Calu3 (cell line): ENCODE measurements around the gene OSBPL3. TPM values are rescaled to one million over a fixed set of nuclear protein-coding genes. Genes with fewer than 3 reads are reported as not detected.

ENCODE experiments used
- BruUV-seq: library from RNA; stranded (reverse); fragments of 400-500 nt; replicated peaks from 2 replicates; lab custom pipeline; 2021; lab: Mats Ljungman, UMichigan
- CTCF ChIA-PET: fragments of 300-600 bp; sonication (Branson Sonifier 250); formaldehyde crosslinking; loops from one replicate; lab custom pipeline; 2022; ENCODE audit warnings: antibody characterized with exemption; lab: Charles Lee
- DNase-seq: peaks from one replicate; pipeline ENCODE4 v3.0.0; 2022
- H3K27ac Mint-ChIP-seq: one replicate; pipeline ENCODE4 v1.8.0; 2022; ENCODE audit warnings: mixed read lengths; ENCODE audit not compliant: unreplicated experiment
- H3K27me3 Mint-ChIP-seq: one replicate; pipeline ENCODE4 v1.8.0; 2022; ENCODE audit warnings: mixed read lengths; ENCODE audit not compliant: unreplicated experiment
- H3K36me3 Mint-ChIP-seq: one replicate; pipeline ENCODE4 v1.8.0; 2022; ENCODE audit warnings: mild to moderate bottlenecking, moderate library complexity, mixed read lengths; ENCODE audit not compliant: insufficient read depth, unreplicated experiment
- H3K4me1 Mint-ChIP-seq: one replicate; pipeline ENCODE4 v1.8.0; 2022; ENCODE audit warnings: mild to moderate bottlenecking, low read depth, mixed read lengths; ENCODE audit not compliant: unreplicated experiment
- H3K4me3 Mint-ChIP-seq: one replicate; pipeline ENCODE4 v1.8.0; 2022; ENCODE audit warnings: mild to moderate bottlenecking, low read depth, moderate library complexity, mixed read lengths; ENCODE audit not compliant: unreplicated experiment
- H3K9me3 Mint-ChIP-seq: one replicate; pipeline ENCODE4 v1.8.0; 2022; ENCODE audit warnings: low read depth, mixed read lengths; ENCODE audit not compliant: unreplicated experiment
- intact Hi-C: fragments of 100-400 bp; cut with micrococcal nuclease; formaldehyde crosslinking; loops from one replicate; pipeline ENCODE4 v1.10.0; 2022; ENCODE audit not compliant: unreplicated experiment
- total RNA-seq: library from RNA; stranded (reverse); gene quantifications from 2 replicates; pipeline ENCODE4 v1.2.3, GENCODE V29; 2022
- TF ChIP-seq, protein P1 (sequence below): fragments of 200-600 bp; IDR thresholded peaks from one replicate; pipeline ENCODE4 v1.8.0; 2022; ENCODE audit warnings: antibody characterized with exemption; ENCODE audit not compliant: unreplicated experiment

The OSBPL3 gene
- total RNA-seq, 1 experiment from 2014 or later, result 136 TPM

DNA sequence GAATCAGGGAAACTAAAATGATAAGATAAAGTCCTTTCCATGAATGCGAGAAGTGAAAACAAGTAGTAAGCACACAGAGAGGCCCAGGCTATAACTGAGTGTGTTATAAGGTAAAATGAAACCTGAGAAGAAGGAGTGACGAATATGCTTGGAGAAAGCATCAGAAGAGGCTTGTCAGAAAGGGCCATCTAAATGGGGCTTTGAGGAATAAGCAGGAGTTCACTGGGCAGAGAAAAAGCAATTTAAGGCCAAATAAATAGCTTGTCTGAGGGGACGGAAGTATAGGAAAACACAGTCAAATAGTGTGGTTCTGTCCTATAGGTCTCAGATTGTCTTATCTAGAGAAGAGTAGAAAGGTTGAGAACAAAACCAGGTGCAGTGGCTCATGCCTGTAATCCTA, 163.1 kb downstream of the OSBPL3 start:
- Mint-ChIP-seq H3K27ac (no peak overlapping the region), H3K9me3 (no peaks in the 10 kb centered on the region)
- intact Hi-C loops, result no loop called here

DNA sequence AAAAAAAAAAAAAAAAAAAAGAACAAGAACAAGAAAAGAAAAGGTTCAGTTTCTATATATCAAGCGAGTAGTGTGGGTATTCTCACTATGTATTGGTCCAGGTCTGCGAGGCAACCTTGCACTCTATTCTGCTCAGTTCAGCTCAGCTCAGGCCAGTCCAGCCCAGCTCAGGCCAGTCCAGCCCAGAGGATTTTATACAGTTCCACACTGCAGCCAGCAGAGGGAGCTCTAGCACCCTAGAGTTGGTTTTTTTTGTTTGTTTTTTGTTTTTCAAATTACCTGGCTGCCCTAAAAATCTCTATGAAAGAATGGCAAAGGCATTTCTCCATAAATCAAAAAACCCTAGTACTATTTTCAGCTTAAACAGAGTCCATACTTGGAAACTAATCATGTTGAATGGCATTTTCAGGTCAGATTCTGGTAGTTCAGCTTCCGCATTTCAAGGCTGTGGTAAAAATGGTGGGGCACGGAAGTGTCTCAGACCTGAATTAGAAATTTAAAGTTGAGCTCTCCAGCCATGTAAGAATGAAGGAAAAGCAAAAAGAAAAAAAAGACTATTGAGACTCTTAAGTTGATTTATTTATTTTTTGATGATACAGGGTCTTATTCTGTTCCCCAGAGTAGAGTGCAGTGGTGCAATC, 167.6 kb downstream of the OSBPL3 start:
- CTCF ChIA-PET, result interaction anchor here (0.5 to 3.1 kb wide), 29 partner anchors 9 to 1214 kb away, joined by 3 to 60 read pairs (median 5); partner anchors contain the start of gene OSBPL3
- intact Hi-C loops, result loop anchor here (1.0 to 5.0 kb wide), 3 partner anchors 65 to 281 kb away; no protein-coding TSS in a partner anchor
- Mint-ChIP-seq H3K27ac (no peak overlapping the region), H3K4me1 (peaks cover 4% of the 10 kb centered on the region), H3K9me3 (no peaks in the 10 kb centered on the region), H3K36me3 (peaks cover 53% of the 10 kb centered on the region), H3K27me3 (no peaks in the 10 kb centered on the region), H3K4me3 (no peak overlapping the region)
- peak; percentile 77 for DNase-seq
- BruUV-seq, result no TSS peak
- TF ChIP-seq, protein P1, sequence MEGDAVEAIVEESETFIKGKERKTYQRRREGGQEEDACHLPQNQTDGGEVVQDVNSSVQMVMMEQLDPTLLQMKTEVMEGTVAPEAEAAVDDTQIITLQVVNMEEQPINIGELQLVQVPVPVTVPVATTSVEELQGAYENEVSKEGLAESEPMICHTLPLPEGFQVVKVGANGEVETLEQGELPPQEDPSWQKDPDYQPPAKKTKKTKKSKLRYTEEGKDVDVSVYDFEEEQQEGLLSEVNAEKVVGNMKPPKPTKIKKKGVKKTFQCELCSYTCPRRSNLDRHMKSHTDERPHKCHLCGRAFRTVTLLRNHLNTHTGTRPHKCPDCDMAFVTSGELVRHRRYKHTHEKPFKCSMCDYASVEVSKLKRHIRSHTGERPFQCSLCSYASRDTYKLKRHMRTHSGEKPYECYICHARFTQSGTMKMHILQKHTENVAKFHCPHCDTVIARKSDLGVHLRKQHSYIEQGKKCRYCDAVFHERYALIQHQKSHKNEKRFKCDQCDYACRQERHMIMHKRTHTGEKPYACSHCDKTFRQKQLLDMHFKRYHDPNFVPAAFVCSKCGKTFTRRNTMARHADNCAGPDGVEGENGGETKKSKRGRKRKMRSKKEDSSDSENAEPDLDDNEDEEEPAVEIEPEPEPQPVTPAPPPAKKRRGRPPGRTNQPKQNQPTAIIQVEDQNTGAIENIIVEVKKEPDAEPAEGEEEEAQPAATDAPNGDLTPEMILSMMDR, result peak; percentile 92

More for the DNA sequence above, 163.1 kb downstream of the OSBPL3 start:
- CTCF ChIA-PET, result no interaction called here
- Mint-ChIP-seq H3K4me3 (no peak overlapping the region), H3K27me3 (no peaks in the 10 kb centered on the region), H3K4me1 (peaks cover 41% of the 10 kb centered on the region), H3K36me3 (peaks cover 79% of the 10 kb centered on the region)
- no TSS peak for BruUV-seq
- TF ChIP-seq, protein P1, result no peak
- no peak for DNase-seq

DNA sequence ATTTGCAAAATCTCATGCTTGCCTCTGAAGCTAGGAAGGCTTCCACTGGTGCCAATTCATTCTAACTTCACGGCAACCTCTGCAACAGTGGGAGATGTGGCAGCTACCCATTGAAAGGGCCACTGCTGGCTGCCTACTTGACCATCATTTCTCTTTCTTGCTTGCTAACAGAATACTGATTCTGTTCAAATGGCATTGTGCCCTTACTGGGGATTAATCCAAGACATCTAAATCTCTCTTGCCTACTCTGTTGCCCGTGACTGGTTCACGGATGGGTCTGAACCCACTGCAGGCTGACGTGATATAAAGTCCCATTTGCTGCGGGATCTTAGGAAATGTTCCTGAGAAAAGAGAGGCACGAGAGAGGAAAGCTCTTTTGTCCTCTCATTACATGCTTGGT, 171.5 kb downstream of the OSBPL3 start:
- CTCF ChIA-PET, result no interaction called here
- Mint-ChIP-seq H3K36me3 (peaks cover 51% of the 10 kb centered on the region), H3K4me3 (no peak overlapping the region), H3K9me3 (no peaks in the 10 kb centered on the region), H3K27me3 (no peaks in the 10 kb centered on the region), H3K4me1 (no peaks in the 10 kb centered on the region), H3K27ac (no peak overlapping the region)
- DNase-seq, result no peak
- no TSS peak for BruUV-seq
- TF ChIP-seq, protein P1, result no peak
- intact Hi-C loops, result no loop called here

DNA sequence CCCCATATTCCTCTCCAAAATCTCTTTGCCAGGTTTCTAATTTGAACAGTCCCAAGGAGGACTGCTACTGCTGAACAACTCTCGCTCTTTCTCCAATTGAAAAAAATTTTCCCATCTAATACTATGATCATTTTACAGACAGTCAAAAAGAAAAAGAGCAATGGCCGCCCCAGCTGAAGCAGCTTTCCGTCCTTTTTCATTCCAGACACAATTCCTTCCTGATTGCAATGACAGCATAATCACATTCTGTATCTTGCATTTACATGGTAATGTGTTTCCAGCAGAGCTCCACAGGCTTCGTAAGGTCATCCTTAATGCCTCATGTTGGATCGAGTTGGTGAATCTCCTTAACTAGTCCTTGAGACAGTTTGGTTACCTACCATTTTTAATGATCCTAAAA, 177.7 kb downstream of the OSBPL3 start:
- intact Hi-C loops, result no loop called here
- BruUV-seq, result no TSS peak
- peaks cover 60% of the 10 kb centered on the region for H3K36me3 Mint-ChIP-seq
- no peaks in the 10 kb centered on the region for H3K9me3 Mint-ChIP-seq
- H3K4me3 Mint-ChIP-seq, result no peak overlapping the region
- H3K4me1 Mint-ChIP-seq, result no peaks in the 10 kb centered on the region
- no peak overlapping the region for H3K27ac Mint-ChIP-seq
- CTCF ChIA-PET, result interaction anchor here (0.6 kb wide), 1 partner anchor 227 kb away, joined by 3 read pairs; no protein-coding TSS in a partner anchor
- DNase-seq, result no peak
- TF ChIP-seq, protein P1, result no peak
- no peaks in the 10 kb centered on the region for H3K27me3 Mint-ChIP-seq
